Retinal pigment epithelial cell (primary cell): Measurements from ENCODE around the gene HCRTR2.

Experiments used
- DNase-seq: peaks from one replicate; pipeline ENCODE4 v3.0.0-alpha.2; 2010; ENCODE audit warnings: low read depth
- H3K4me3 ChIP-seq: 2 replicates; pipeline ENCODE4 v1.5.1; 2011; ENCODE audit warnings: mild to moderate bottlenecking, low read length, control low read depth, moderate library complexity
- CTCF ChIP-seq: conservative IDR thresholded peaks from 2 replicates; pipeline ENCODE4 v1.5.1; 2011; ENCODE audit warnings: low read depth, low read length, control low read depth, inconsistent platforms

HCRTR2 gene

GRCh38 chr6:55327169-55327568 is 152.9 kb downstream of the HCRTR2 start, which contains the start of gene GFRAL:
TSS of gene GFRAL (plus strand) at chr6:55327469. CDS start at chr6:55327555, 86 bp downstream.
- no peak within 1 kb of the TSS for H3K4me3 ChIP-seq
- TF ChIP-seq CTCF = no peak
- no peak for DNase-seq
